Calu3 (cell line): ENCODE data around the gene ARHGAP45. TPM values are rescaled to one million over a fixed set of nuclear protein-coding genes. Genes with fewer than 3 reads are reported as not detected.

Experiments
- BruUV-seq: library from RNA; stranded (reverse); fragments of 400-500 nt; replicated peaks from 2 replicates; lab custom pipeline; 2021; lab: Mats Ljungman, UMichigan
- CTCF ChIA-PET: fragments of 300-600 bp; sonication (Branson Sonifier 250); formaldehyde crosslinking; loops from one replicate; lab custom pipeline; 2022; ENCODE audit warnings: antibody characterized with exemption; lab: Charles Lee
- DNase-seq: peaks from one replicate; pipeline ENCODE4 v3.0.0; 2022
- H3K27ac Mint-ChIP-seq: one replicate; pipeline ENCODE4 v1.8.0; 2022; ENCODE audit warnings: mixed read lengths; ENCODE audit not compliant: unreplicated experiment
- H3K27me3 Mint-ChIP-seq: one replicate; pipeline ENCODE4 v1.8.0; 2022; ENCODE audit warnings: mixed read lengths; ENCODE audit not compliant: unreplicated experiment
- H3K36me3 Mint-ChIP-seq: one replicate; pipeline ENCODE4 v1.8.0; 2022; ENCODE audit warnings: mild to moderate bottlenecking, moderate library complexity, mixed read lengths; ENCODE audit not compliant: insufficient read depth, unreplicated experiment
- H3K4me1 Mint-ChIP-seq: one replicate; pipeline ENCODE4 v1.8.0; 2022; ENCODE audit warnings: mild to moderate bottlenecking, low read depth, mixed read lengths; ENCODE audit not compliant: unreplicated experiment
- H3K4me3 Mint-ChIP-seq: one replicate; pipeline ENCODE4 v1.8.0; 2022; ENCODE audit warnings: mild to moderate bottlenecking, low read depth, moderate library complexity, mixed read lengths; ENCODE audit not compliant: unreplicated experiment
- H3K9me3 Mint-ChIP-seq: one replicate; pipeline ENCODE4 v1.8.0; 2022; ENCODE audit warnings: low read depth, mixed read lengths; ENCODE audit not compliant: unreplicated experiment
- CTCF ChIP-seq: fragments of 200-600 bp; IDR thresholded peaks from one replicate; pipeline ENCODE4 v1.8.0; 2022; ENCODE audit warnings: antibody characterized with exemption; ENCODE audit not compliant: unreplicated experiment
- intact Hi-C: fragments of 100-400 bp; cut with micrococcal nuclease; formaldehyde crosslinking; loops from one replicate; pipeline ENCODE4 v1.10.0; 2022; ENCODE audit not compliant: unreplicated experiment
- total RNA-seq: library from RNA; stranded (reverse); gene quantifications from 2 replicates; pipeline ENCODE4 v1.2.3, GENCODE V29; 2022

Gene ARHGAP45
- total RNA-seq, 1 experiment from 2014 or later, result 10.4 TPM

GRCh38 chr19:1108291-1109031, 41.5 kb downstream of the ARHGAP45 start:
- no TSS peak for BruUV-seq
- no peak overlapping the region for H3K27ac Mint-ChIP-seq
- DNase-seq, result no peak
- no peak overlapping the region for H3K4me3 Mint-ChIP-seq
- TF ChIP-seq CTCF, result no peak
- peaks cover 63% of the 10 kb centered on the region for H3K36me3 Mint-ChIP-seq
- intact Hi-C loops, result no loop called here
- no peaks in the 10 kb centered on the region for H3K4me1 Mint-ChIP-seq
- CTCF ChIA-PET, result no interaction called here
- no peaks in the 10 kb centered on the region for H3K27me3 Mint-ChIP-seq
- no peaks in the 10 kb centered on the region for H3K9me3 Mint-ChIP-seq

- Mint-ChIP-seq H3K4me3 (no peak overlapping the region), H3K4me1 (no peaks in the 10 kb centered on the region), H3K9me3 (no peaks in the 10 kb centered on the region), H3K36me3 (peaks cover 62% of the 10 kb centered on the region), H3K27ac (no peak overlapping the region), H3K27me3 (no peaks in the 10 kb centered on the region)
- no peak for TF ChIP-seq CTCF
- intact Hi-C loops, result no loop called here
- CTCF ChIA-PET, result no interaction called here
- DNase-seq, result no peak
- BruUV-seq, result no TSS peak
Observed at GRCh38 chr19:1109032-1109551, 42.1 kb downstream of the ARHGAP45 start.

- intact Hi-C loops, result no loop called here
- BruUV-seq, result no TSS peak
Observed at GRCh38 chr19:1109697-1110671, 43.0 kb downstream of the ARHGAP45 start.

More at GRCh38 chr19:1109697-1110671, 43.0 kb downstream of the ARHGAP45 start:
- TF ChIP-seq CTCF, result no peak
- Mint-ChIP-seq H3K9me3 (no peaks in the 10 kb centered on the region), H3K4me3 (no peak overlapping the region), H3K27me3 (no peaks in the 10 kb centered on the region), H3K36me3 (peaks cover 57% of the 10 kb centered on the region), H3K4me1 (no peaks in the 10 kb centered on the region), H3K27ac (no peak overlapping the region)
- no peak for DNase-seq
- CTCF ChIA-PET, result no interaction called here
